GM19193 (cell line): Measurements from ENCODE around the gene AP1S1.

Experiments used
- POLR2A ChIP-seq: IDR thresholded peaks from 4 replicates; pipeline ENCODE4 v1.6.1; 2011; ENCODE audit not compliant: insufficient read depth, insufficient read length; ENCODE audit errors: extremely low read depth

Gene AP1S1

GRCh38 chr7:101170617-101171441, 16.6 kb downstream of the AP1S1 start:
- TF ChIP-seq POLR2A, result no peak

GRCh38 chr7:101171442-101171837, 17.2 kb downstream of the AP1S1 start:
- TF ChIP-seq POLR2A, result no peak

- no peak for TF ChIP-seq POLR2A
Observed at GRCh38 chr7:101172005-101172853, 18.0 kb downstream of the AP1S1 start.

- no peak for TF ChIP-seq POLR2A
Observed at GRCh38 chr7:101172854-101173751, 18.8 kb downstream of the AP1S1 start.

- no peak for TF ChIP-seq POLR2A
Observed at GRCh38 chr7:101173752-101174244, 19.5 kb downstream of the AP1S1 start.

- TF ChIP-seq POLR2A, result no peak
Observed at GRCh38 chr7:101174322-101174854, 20.1 kb downstream of the AP1S1 start.

- no peak for TF ChIP-seq POLR2A
Observed at GRCh38 chr7:101175664-101176063, 21.4 kb downstream of the AP1S1 start.

GRCh38 chr7:101177644-101178043, 23.4 kb downstream of the AP1S1 start:
- no peak for TF ChIP-seq POLR2A

- TF ChIP-seq POLR2A, result no peak
Observed at GRCh38 chr7:101179117-101179516, 24.8 kb downstream of the AP1S1 start.

- no peak for TF ChIP-seq POLR2A
Observed at GRCh38 chr7:101179713-101180112, 25.4 kb downstream of the AP1S1 start.

- no peak for TF ChIP-seq POLR2A
Observed at GRCh38 chr7:101180130-101180755, 26.0 kb downstream of the AP1S1 start, which contains the start of gene NAT16. Gene NAT16, minus strand, starts transcription at chr7:101180293. Its CDS starts 5,486 bp downstream, at chr7:101174807.

- TF ChIP-seq POLR2A, result no peak
Observed at GRCh38 chr7:101185258-101185839, 31.1 kb downstream of the AP1S1 start.

- no peak for TF ChIP-seq POLR2A
Observed at GRCh38 chr7:101186194-101186593, 31.9 kb downstream of the AP1S1 start.

GRCh38 chr7:101186844-101187428, 32.7 kb downstream of the AP1S1 start:
- TF ChIP-seq POLR2A, result no peak

- no peak for TF ChIP-seq POLR2A
Observed at GRCh38 chr7:101189109-101189508, 34.8 kb downstream of the AP1S1 start.
